ENCODE data around the gene SYT17. TPM values are rescaled to one million over a fixed set of nuclear protein-coding genes. Genes with fewer than 3 reads are reported as not detected.

SYT17 gene
- total RNA-seq, 2 experiments from 2014 or later: 6.2 to 10.3 TPM

DNA sequence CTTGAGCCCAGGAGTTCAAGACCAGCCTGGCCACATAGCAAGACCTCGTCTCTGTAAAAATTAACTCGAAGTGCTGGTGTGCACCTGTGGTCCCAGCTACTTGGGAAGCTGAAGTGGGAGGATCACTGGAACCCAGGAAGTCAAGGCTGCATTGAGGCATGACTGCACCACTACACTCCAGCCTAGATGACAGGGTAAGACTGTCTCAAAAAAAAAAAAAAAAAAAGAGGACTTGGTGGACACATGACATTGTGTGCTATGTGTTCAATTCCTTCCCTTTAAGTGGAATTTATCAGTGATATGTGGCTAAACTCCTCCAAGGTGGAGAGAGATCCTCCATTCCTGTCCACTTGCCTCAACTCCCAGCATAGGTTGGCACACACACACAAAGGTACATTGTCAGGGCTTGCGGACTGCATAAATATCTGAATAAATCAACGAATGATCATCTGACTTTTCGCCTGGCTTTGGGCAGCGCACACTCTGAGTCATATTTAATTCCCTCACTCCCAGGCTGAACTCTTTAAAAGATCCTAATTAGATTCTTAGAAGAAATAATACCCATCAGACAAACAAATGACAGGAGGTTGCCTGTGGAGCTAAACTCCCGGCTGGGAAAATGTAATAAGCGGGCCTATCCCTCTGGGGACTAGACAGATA, 25.0 kb upstream of the SYT17 start:
- POLR2A ChIA-PET: no interaction called here
- BruUV-seq (replicated peaks): no TSS peak
- no peaks in the 10 kb centered on the region for H3K4me1 ChIP-seq (ENCODE audit: insufficient read depth, low read length, poor library complexity, severe bottlenecking)
- intact Hi-C loops (cut with micrococcal nuclease; ENCODE audit: unreplicated experiment): no loop called here
- H3K9me3 ChIP-seq (ENCODE audit: low read length): no peaks in the 10 kb centered on the region
- H3K4me3 ChIP-seq (ENCODE audit: low read depth, low read length, poor library complexity, severe bottlenecking): no peak overlapping the region
- no peak overlapping the region for H3K4me2 ChIP-seq (ENCODE audit: low read length)
- H4K20me1 ChIP-seq (ENCODE audit: insufficient read depth, low read length): no peaks in the 10 kb centered on the region
- no peaks in the 10 kb centered on the region for H3K79me2 ChIP-seq (ENCODE audit: insufficient read depth, low read depth, low read length)
- DNase-seq (ENCODE audit: low spot score): no peak
- no peaks in the 10 kb centered on the region for H3K9me2 ChIP-seq (ENCODE audit: insufficient read depth, low read length)
- TF ChIP-seq, protein P1, sequence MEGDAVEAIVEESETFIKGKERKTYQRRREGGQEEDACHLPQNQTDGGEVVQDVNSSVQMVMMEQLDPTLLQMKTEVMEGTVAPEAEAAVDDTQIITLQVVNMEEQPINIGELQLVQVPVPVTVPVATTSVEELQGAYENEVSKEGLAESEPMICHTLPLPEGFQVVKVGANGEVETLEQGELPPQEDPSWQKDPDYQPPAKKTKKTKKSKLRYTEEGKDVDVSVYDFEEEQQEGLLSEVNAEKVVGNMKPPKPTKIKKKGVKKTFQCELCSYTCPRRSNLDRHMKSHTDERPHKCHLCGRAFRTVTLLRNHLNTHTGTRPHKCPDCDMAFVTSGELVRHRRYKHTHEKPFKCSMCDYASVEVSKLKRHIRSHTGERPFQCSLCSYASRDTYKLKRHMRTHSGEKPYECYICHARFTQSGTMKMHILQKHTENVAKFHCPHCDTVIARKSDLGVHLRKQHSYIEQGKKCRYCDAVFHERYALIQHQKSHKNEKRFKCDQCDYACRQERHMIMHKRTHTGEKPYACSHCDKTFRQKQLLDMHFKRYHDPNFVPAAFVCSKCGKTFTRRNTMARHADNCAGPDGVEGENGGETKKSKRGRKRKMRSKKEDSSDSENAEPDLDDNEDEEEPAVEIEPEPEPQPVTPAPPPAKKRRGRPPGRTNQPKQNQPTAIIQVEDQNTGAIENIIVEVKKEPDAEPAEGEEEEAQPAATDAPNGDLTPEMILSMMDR (conservative IDR thresholded peaks at IDR 0.05; ENCODE audit: low read length): no peak
- no peak for TF ChIP-seq EZH2phosphoT487 (IDR thresholded peaks at IDR 0.05; ENCODE audit: borderline replicate concordance, low read depth, low read length)
- CTCF ChIA-PET (ENCODE audit: unreplicated experiment): no interaction called here
- H2AFZ ChIP-seq (ENCODE audit: low read length): no peak overlapping the region
- H3K27ac ChIP-seq (ENCODE audit: low read depth, low read length, poor library complexity, severe bottlenecking): no peak overlapping the region
- no peaks in the 10 kb centered on the region for H3K36me3 ChIP-seq (ENCODE audit: insufficient read depth, low read length)

DNA sequence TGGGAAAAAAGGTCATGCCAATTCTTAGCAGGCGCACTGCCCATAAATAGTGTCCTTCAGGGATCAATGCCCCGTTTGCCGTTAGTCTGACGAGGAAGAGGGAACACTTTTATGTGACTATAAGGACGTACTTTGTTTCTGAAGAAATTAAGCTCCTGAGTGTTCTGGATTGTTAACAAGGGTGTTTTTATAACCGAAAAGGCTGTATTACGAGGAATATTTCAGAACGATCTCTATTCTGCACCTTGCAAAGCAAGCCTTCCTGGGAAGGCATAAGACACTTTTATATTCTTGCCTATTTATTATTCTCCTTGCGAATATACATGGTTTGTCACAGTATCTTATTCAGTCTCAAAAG, 24.5 kb upstream of the SYT17 start:
- Histone ChIP-seq H3K27ac (ENCODE audit: low read depth, low read length, poor library complexity, severe bottlenecking) (no peak overlapping the region), H4K20me1 (ENCODE audit: insufficient read depth, low read length) (no peaks in the 10 kb centered on the region), H3K4me1 (ENCODE audit: insufficient read depth, low read length, poor library complexity, severe bottlenecking) (no peaks in the 10 kb centered on the region), H3K4me3 (ENCODE audit: low read depth, low read length, poor library complexity, severe bottlenecking) (no peak overlapping the region), H3K9me3 (ENCODE audit: low read length) (no peaks in the 10 kb centered on the region), H3K4me2 (ENCODE audit: low read length) (no peak overlapping the region), H2AFZ (ENCODE audit: low read length) (no peak overlapping the region), H3K36me3 (ENCODE audit: insufficient read depth, low read length) (no peaks in the 10 kb centered on the region), H3K79me2 (ENCODE audit: insufficient read depth, low read depth, low read length) (no peaks in the 10 kb centered on the region), H3K9me2 (ENCODE audit: insufficient read depth, low read length) (no peaks in the 10 kb centered on the region)
- TF ChIP-seq, protein P1 (conservative IDR thresholded peaks at IDR 0.05; ENCODE audit: low read length): no peak
- intact Hi-C loops (cut with micrococcal nuclease; ENCODE audit: unreplicated experiment): no loop called here
- no peak for DNase-seq (ENCODE audit: low spot score)
- no TSS peak for BruUV-seq (replicated peaks)
- CTCF ChIA-PET (ENCODE audit: unreplicated experiment): no interaction called here
- POLR2A ChIA-PET: no interaction called here

DNA sequence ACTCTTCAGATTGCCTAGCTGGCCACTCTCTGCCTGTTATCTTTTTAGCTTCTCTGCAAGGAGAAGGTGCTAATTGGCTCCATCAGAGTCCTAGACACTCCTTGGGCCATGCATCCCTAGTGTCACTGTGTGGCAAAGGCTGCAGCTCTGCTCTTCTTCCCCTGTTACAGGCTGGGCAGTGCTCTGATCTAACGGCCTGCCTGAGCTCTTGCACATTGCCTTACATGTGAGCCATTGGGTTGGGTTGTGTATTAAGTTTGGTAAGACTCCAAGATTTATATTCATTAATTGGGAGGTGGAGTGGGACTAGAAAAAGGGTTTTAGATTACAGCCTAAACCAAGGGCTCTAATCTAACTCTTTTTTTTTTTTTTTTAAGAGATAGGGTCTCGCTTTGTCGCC, 23.0 kb upstream of the SYT17 start:
- Histone ChIP-seq H4K20me1 (ENCODE audit: insufficient read depth, low read length) (no peaks in the 10 kb centered on the region), H3K27ac (ENCODE audit: low read depth, low read length, poor library complexity, severe bottlenecking) (no peak overlapping the region), H3K4me2 (ENCODE audit: low read length) (no peak overlapping the region), H3K9me2 (ENCODE audit: insufficient read depth, low read length) (no peaks in the 10 kb centered on the region), H3K4me3 (ENCODE audit: low read depth, low read length, poor library complexity, severe bottlenecking) (no peak overlapping the region), H3K9me3 (ENCODE audit: low read length) (no peaks in the 10 kb centered on the region), H3K36me3 (ENCODE audit: insufficient read depth, low read length) (no peaks in the 10 kb centered on the region), H2AFZ (ENCODE audit: low read length) (no peak overlapping the region), H3K79me2 (ENCODE audit: insufficient read depth, low read depth, low read length) (no peaks in the 10 kb centered on the region), H3K4me1 (ENCODE audit: insufficient read depth, low read length, poor library complexity, severe bottlenecking) (no peaks in the 10 kb centered on the region)
- DNase-seq (ENCODE audit: low spot score): no peak
- no peak for TF ChIP-seq EZH2phosphoT487 (IDR thresholded peaks at IDR 0.05; ENCODE audit: borderline replicate concordance, low read depth, low read length)
- TF ChIP-seq, protein P1 (conservative IDR thresholded peaks at IDR 0.05; ENCODE audit: low read length): no peak
- ChIA-PET POLR2A (interaction anchor here (0.6 to 0.9 kb wide), 3 partner anchors 18 to 55 kb away, joined by 3 to 6 read pairs (median 3); no protein-coding TSS in a partner anchor), CTCF (ENCODE audit: unreplicated experiment) (no interaction called here)
- intact Hi-C loops (cut with micrococcal nuclease; ENCODE audit: unreplicated experiment): no loop called here
- BruUV-seq (replicated peaks): no TSS peak
